ENCODE results near the gene LRMDA.
"Not testable (repeated sequence)": the region's sequence is repeated elsewhere in the genome, so short reads cannot be mapped to it uniquely, and the experiment has no call there.

The LRMDA gene

GRCh38 chr10:75740541-75740940 is 309.1 kb downstream of the LRMDA start:
- H3K27me3 ChIP-seq (ENCODE audit: insufficient read depth, low read length), result no peaks in the 10 kb centered on the region
- H3K9me3 ChIP-seq (ENCODE audit: insufficient read depth, low read depth, low read length), result no peaks in the 10 kb centered on the region
- H3K9ac ChIP-seq (ENCODE audit: low read depth, low read length), result no peak overlapping the region
- no peak overlapping the region for H3K4me3 ChIP-seq (ENCODE audit: low read length)
- WGBS, result 92% methylated on average over 1 of the region's 1 CpG
- no peak overlapping the region for H3K27ac ChIP-seq (ENCODE audit: low read depth, low read length)
- H3K36me3 ChIP-seq (ENCODE audit: insufficient read depth, low read length), result no peaks in the 10 kb centered on the region
- H3K4me1 ChIP-seq (ENCODE audit: insufficient read depth, low read length), result peaks cover 5% of the 10 kb centered on the region; the same call in 1 of the 2 replicates

GRCh38 chr10:75742355-75742754 is 310.9 kb downstream of the LRMDA start:
- Histone ChIP-seq H3K9ac (ENCODE audit: low read depth, low read length) (no peak overlapping the region), H3K36me3 (ENCODE audit: insufficient read depth, low read length) (no peaks in the 10 kb centered on the region), H3K27me3 (ENCODE audit: insufficient read depth, low read length) (no peaks in the 10 kb centered on the region), H3K4me1 (ENCODE audit: insufficient read depth, low read length) (peaks cover 5% of the 10 kb centered on the region; the same call in 1 of the 2 replicates), H3K27ac (ENCODE audit: low read depth, low read length) (no peak overlapping the region), H3K9me3 (ENCODE audit: insufficient read depth, low read depth, low read length) (no peaks in the 10 kb centered on the region), H3K4me3 (ENCODE audit: low read length) (no peak overlapping the region)
- WGBS, result 91% methylated on average over 1 of the region's 1 CpG

- no peaks in the 10 kb centered on the region for H3K27me3 ChIP-seq (ENCODE audit: insufficient read depth, low read length)
- no peaks in the 10 kb centered on the region for H3K36me3 ChIP-seq (ENCODE audit: insufficient read depth, low read length)
- no peaks in the 10 kb centered on the region for H3K9me3 ChIP-seq (ENCODE audit: insufficient read depth, low read depth, low read length)
- H3K9ac ChIP-seq (ENCODE audit: low read depth, low read length), result no peak overlapping the region
- 71% methylated on average over 7 of the region's 9 CpGs for WGBS
- peaks cover 5% of the 10 kb centered on the region; the same call in 1 of the 2 replicates for H3K4me1 ChIP-seq (ENCODE audit: insufficient read depth, low read length)
- H3K4me3 ChIP-seq (ENCODE audit: low read length), result no peak overlapping the region
- no peak overlapping the region for H3K27ac ChIP-seq (ENCODE audit: low read depth, low read length)
These were observed 311.9 kb downstream of the LRMDA start for GRCh38 chr10:75743291-75743778.

GRCh38 chr10:75744261-75744660 is 312.8 kb downstream of the LRMDA start:
- Histone ChIP-seq H3K9ac (ENCODE audit: low read depth, low read length) (no peak overlapping the region), H3K4me1 (ENCODE audit: insufficient read depth, low read length) (peaks cover 5% of the 10 kb centered on the region; the same call in 1 of the 2 replicates), H3K27ac (ENCODE audit: low read depth, low read length) (no peak overlapping the region), H3K27me3 (ENCODE audit: insufficient read depth, low read length) (no peaks in the 10 kb centered on the region), H3K4me3 (ENCODE audit: low read length) (no peak overlapping the region), H3K36me3 (ENCODE audit: insufficient read depth, low read length) (no peaks in the 10 kb centered on the region), H3K9me3 (ENCODE audit: insufficient read depth, low read depth, low read length) (no peaks in the 10 kb centered on the region)

GRCh38 chr10:75746356-75746755 is 314.9 kb downstream of the LRMDA start:
- Histone ChIP-seq H3K36me3 (ENCODE audit: insufficient read depth, low read length) (no peaks in the 10 kb centered on the region), H3K9ac (ENCODE audit: low read depth, low read length) (no peak overlapping the region), H3K9me3 (ENCODE audit: insufficient read depth, low read depth, low read length) (no peaks in the 10 kb centered on the region; the same call in 1 of the 2 replicates), H3K27me3 (ENCODE audit: insufficient read depth, low read length) (no peaks in the 10 kb centered on the region), H3K4me1 (ENCODE audit: insufficient read depth, low read length) (peaks cover 5% of the 10 kb centered on the region; the same call in 1 of the 2 replicates), H3K27ac (ENCODE audit: low read depth, low read length) (no peak overlapping the region), H3K4me3 (ENCODE audit: low read length) (no peak overlapping the region)
- 98% methylated on average over 5 of the region's 5 CpGs for WGBS

- WGBS, result 97% methylated on average over 50 of the region's 50 CpGs
- H3K4me3 ChIP-seq (ENCODE audit: low read length), result not testable (repeated sequence)
These were observed 318.9 kb downstream of the LRMDA start for GRCh38 chr10:75750093-75750875.

GRCh38 chr10:75751232-75751631 is 319.8 kb downstream of the LRMDA start:
- Histone ChIP-seq H3K27me3 (ENCODE audit: insufficient read depth, low read length) (no peaks in the 10 kb centered on the region), H3K4me3 (ENCODE audit: low read length) (no peak overlapping the region), H3K4me1 (ENCODE audit: insufficient read depth, low read length) (no peaks in the 10 kb centered on the region), H3K9ac (ENCODE audit: low read depth, low read length) (no peak overlapping the region), H3K27ac (ENCODE audit: low read depth, low read length) (no peak overlapping the region), H3K9me3 (ENCODE audit: insufficient read depth, low read depth, low read length) (no peaks in the 10 kb centered on the region; the same call in 1 of the 2 replicates), H3K36me3 (ENCODE audit: insufficient read depth, low read length) (no peaks in the 10 kb centered on the region)
- 100% methylated on average over 5 of the region's 6 CpGs for WGBS

More at GRCh38 chr10:75750093-75750875, 318.9 kb downstream of the LRMDA start:
- not testable (repeated sequence) for H3K27me3 ChIP-seq (ENCODE audit: insufficient read depth, low read length); H3K36me3 ChIP-seq (ENCODE audit: insufficient read depth, low read length); H3K27ac ChIP-seq (ENCODE audit: low read depth, low read length); H3K9me3 ChIP-seq (ENCODE audit: insufficient read depth, low read depth, low read length); H3K9ac ChIP-seq (ENCODE audit: low read depth, low read length); H3K4me1 ChIP-seq (ENCODE audit: insufficient read depth, low read length)

- H3K9me3 ChIP-seq (ENCODE audit: insufficient read depth, low read depth, low read length), result no peaks in the 10 kb centered on the region; the same call in 1 of the 2 replicates
- no peak overlapping the region for H3K4me3 ChIP-seq (ENCODE audit: low read length)
- H3K9ac ChIP-seq (ENCODE audit: low read depth, low read length), result no peak overlapping the region
- no peak overlapping the region for H3K27ac ChIP-seq (ENCODE audit: low read depth, low read length)
- no peaks in the 10 kb centered on the region for H3K27me3 ChIP-seq (ENCODE audit: insufficient read depth, low read length)
- WGBS, result 93% methylated on average over 3 of the region's 3 CpGs
- no peaks in the 10 kb centered on the region for H3K36me3 ChIP-seq (ENCODE audit: insufficient read depth, low read length)
- no peaks in the 10 kb centered on the region for H3K4me1 ChIP-seq (ENCODE audit: insufficient read depth, low read length)
These were observed 322.2 kb downstream of the LRMDA start for GRCh38 chr10:75753621-75754020.

GRCh38 chr10:75754096-75754831 is 322.8 kb downstream of the LRMDA start:
- Histone ChIP-seq H3K4me1 (ENCODE audit: insufficient read depth, low read length) (no peaks in the 10 kb centered on the region), H3K9ac (ENCODE audit: low read depth, low read length) (no peak overlapping the region), H3K9me3 (ENCODE audit: insufficient read depth, low read depth, low read length) (no peaks in the 10 kb centered on the region; the same call in 1 of the 2 replicates), H3K27ac (ENCODE audit: low read depth, low read length) (no peak overlapping the region), H3K27me3 (ENCODE audit: insufficient read depth, low read length) (no peaks in the 10 kb centered on the region), H3K36me3 (ENCODE audit: insufficient read depth, low read length) (no peaks in the 10 kb centered on the region), H3K4me3 (ENCODE audit: low read length) (no peak overlapping the region)
- 98% methylated on average over 6 of the region's 6 CpGs for WGBS

- no peaks in the 10 kb centered on the region for H3K36me3 ChIP-seq (ENCODE audit: insufficient read depth, low read length)
- H3K27ac ChIP-seq (ENCODE audit: low read depth, low read length), result no peak overlapping the region
- H3K27me3 ChIP-seq (ENCODE audit: insufficient read depth, low read length), result no peaks in the 10 kb centered on the region
- 96% methylated on average over 6 of the region's 6 CpGs for WGBS
- no peak overlapping the region for H3K4me3 ChIP-seq (ENCODE audit: low read length)
- H3K9me3 ChIP-seq (ENCODE audit: insufficient read depth, low read depth, low read length), result no peaks in the 10 kb centered on the region; the same call in 1 of the 2 replicates
- no peaks in the 10 kb centered on the region for H3K4me1 ChIP-seq (ENCODE audit: insufficient read depth, low read length)
- no peak overlapping the region for H3K9ac ChIP-seq (ENCODE audit: low read depth, low read length)
These were observed 324.1 kb downstream of the LRMDA start for GRCh38 chr10:75755528-75755927.

GRCh38 chr10:75761289-75761688 is 329.9 kb downstream of the LRMDA start:
- WGBS, result 91% methylated on average over 2 of the region's 2 CpGs
- peaks cover 15% of the 10 kb centered on the region for H3K4me1 ChIP-seq (ENCODE audit: insufficient read depth, low read length)
- H3K9me3 ChIP-seq (ENCODE audit: insufficient read depth, low read depth, low read length), result no peaks in the 10 kb centered on the region

More at GRCh38 chr10:75761289-75761688, 329.9 kb downstream of the LRMDA start:
- no peak overlapping the region for H3K27ac ChIP-seq (ENCODE audit: low read depth, low read length)
- no peaks in the 10 kb centered on the region for H3K36me3 ChIP-seq (ENCODE audit: insufficient read depth, low read length)
- no peak overlapping the region for H3K4me3 ChIP-seq (ENCODE audit: low read length)
- H3K27me3 ChIP-seq (ENCODE audit: insufficient read depth, low read length), result no peaks in the 10 kb centered on the region
- no peak overlapping the region for H3K9ac ChIP-seq (ENCODE audit: low read depth, low read length)
